Right lobe of liver (tissue), 6 donors: ENCODE measurements around the gene USP28. TPM values are rescaled to one million over a fixed set of nuclear protein-coding genes. Genes with fewer than 3 reads are reported as not detected.

Experiments used
- ATAC-seq, 4 donors: fragments of 200-7000 bp; cut with Tn5 transposase; one replicate each; pipeline ENCODE4 v1.9.1; 2020; ENCODE audit warnings: mild to moderate bottlenecking in 4 of 4, moderate library complexity in 4 of 4
- DNase-seq, 3 donors: peaks; one replicate each; pipeline ENCODE4 v3.0.0-alpha.2; 2020
- H3K27ac ChIP-seq, 3 donors: fragments of 200-600 bp; one replicate each; pipeline ENCODE4 v1.8.0; 2022
- H3K27me3 ChIP-seq, 2 donors: fragments of 200-600 bp; one replicate each; pipeline ENCODE4 v1.8.0; 2022
- H3K36me3 ChIP-seq, 4 donors: fragments of 200-600 bp; sonication (generic) in 1 of 4; one replicate each; pipeline versions ENCODE4 v1.5.1 to v1.8.0; 2017 to 2022; ENCODE audit warnings: control low read depth in 1 of 4
- H3K4me1 ChIP-seq, 4 donors: fragments of 200-600 bp; sonication (generic) in 1 of 4; one replicate each; pipeline versions ENCODE4 v1.5.1 to v1.8.0; 2017 to 2022; ENCODE audit warnings: control low read depth in 1 of 4
- H3K4me3 ChIP-seq, 3 donors: fragments of 200-600 bp; one replicate each; pipeline ENCODE4 v1.8.0; 2022
- H3K9me3 ChIP-seq, 4 donors: fragments of 200-600 bp; sonication (generic) in 1 of 4; one replicate each; pipeline versions ENCODE4 v1.5.1 to v1.8.0; 2017 to 2022; ENCODE audit warnings: control low read depth in 1 of 4
- CTCF ChIP-seq, 4 donors: fragments of 200-600 bp in 3 of 4; fragments of 450-650 bp in 1 of 4; IDR thresholded peaks; one replicate each; pipeline versions ENCODE4 v1.5.1 to v1.8.0; 2016 to 2022; ENCODE audit warnings: antibody characterized with exemption in 4 of 4, mild to moderate bottlenecking in 2 of 4
- POLR2A ChIP-seq: fragments of 450-650 bp; IDR thresholded peaks from one replicate; pipeline ENCODE4 v1.6.1; 2017; ENCODE audit warnings: antibody characterized with exemption, mild to moderate bottlenecking
- WGBS: methylation state at CpG from one replicate; pipeline ENCODE4 v1.1.6; 2018; ENCODE audit warnings: low coverage, low lambda C conversion rate; ENCODE audit not compliant: insufficient coverage; ENCODE audit errors: missing lambda C conversion rate; 5-methylcytosine and 5-hydroxymethylcytosine counted together
- intact Hi-C, 2 donors: fragments of 100-400 bp; cut with DNase I; formaldehyde crosslinking; loops; one replicate each; pipeline versions ENCODE4 v1.11.2 to v1.14.1; 2022
- total RNA-seq, 6 experiments: library from RNA; depleted of rRNA in 2 of 6; stranded (reverse); fragments of >200 nt in 2 of 6; fragmentation: NEBNext Ultra II Directional in 3 of 6; extraction: Animal tissue kit (Norgen Biotek cat#: 25700) in 3 of 6; gene quantifications; one replicate each; pipeline versions ENCODE4 v1.1.0 to v1.2.4, GENCODE V29; 2016 to 2023
- donor health status: DM: no; HTN: yes; CAD: no.
- donor health status: DM: no; HTN: no; CAD: no.
- donor health status: DM: no; HTN: no; CAD: no.
- donor health status: DM: no; HTN: yes; CAD: no.
- donor health status: DM: no; HTN: yes; CAD: no.

USP28 gene
- total RNA-seq, 6 experiments from 2014 or later: 12.1 to 15.3 (median 14.4) TPM

GRCh38 chr11:113856966-113857759 is 18.2 kb downstream of the USP28 start:
- no peak overlapping the region for H3K27ac ChIP-seq
- peaks cover 0 to 20% (median 0%) of the 10 kb centered on the region in 4 donors for H3K4me1 ChIP-seq
- WGBS: 58% methylated on average over 5 of the region's 5 CpGs
- H3K36me3 ChIP-seq: peaks cover 0 to 2% (median under 1%) of the 10 kb centered on the region in 4 donors
- H3K4me3 ChIP-seq: no peak overlapping the region
- TF ChIP-seq CTCF (IDR thresholded peaks at IDR 0.05) (no peak), POLR2A (no peak)
- ATAC-seq (no peak), DNase-seq (no peak)
- intact Hi-C loops: no loop called here
- H3K9me3 ChIP-seq: no peaks in the 10 kb centered on the region
- H3K27me3 ChIP-seq: no peaks in the 10 kb centered on the region

GRCh38 chr11:113855803-113856202 is 19.6 kb downstream of the USP28 start:
- 92% methylated on average over 3 of the region's 6 CpGs for WGBS

GRCh38 chr11:113850188-113850587 is 25.2 kb downstream of the USP28 start:
- ATAC-seq (no peak), DNase-seq (no peak)
- 95% methylated on average over 4 of the region's 5 CpGs for WGBS
- peaks cover 0 to 6% (median 1%) of the 10 kb centered on the region in 4 donors for H3K36me3 ChIP-seq
- no peaks in the 10 kb centered on the region for H3K4me1 ChIP-seq
- intact Hi-C loops: no loop called here
- H3K27me3 ChIP-seq: no peaks in the 10 kb centered on the region
- TF ChIP-seq POLR2A (no peak), CTCF (IDR thresholded peaks at IDR 0.05) (no peak)
- no peak overlapping the region for H3K4me3 ChIP-seq
- H3K27ac ChIP-seq: no peak overlapping the region
- H3K9me3 ChIP-seq: no peaks in the 10 kb centered on the region

More at GRCh38 chr11:113855803-113856202, 19.6 kb downstream of the USP28 start:
- no peak for DNase-seq
- intact Hi-C loops: no loop called here
- peaks cover 0 to 6% (median 1%) of the 10 kb centered on the region in 4 donors for H3K36me3 ChIP-seq
- no peaks in the 10 kb centered on the region for H3K9me3 ChIP-seq
- no peak for ATAC-seq
- no peaks in the 10 kb centered on the region for H3K27me3 ChIP-seq
- no peak for TF ChIP-seq POLR2A
- no peak for TF ChIP-seq CTCF (IDR thresholded peaks at IDR 0.05)
- no peak overlapping the region for H3K27ac ChIP-seq
- H3K4me1 ChIP-seq: peaks cover 0 to 20% (median 0%) of the 10 kb centered on the region in 4 donors
- H3K4me3 ChIP-seq: no peak overlapping the region

- Histone ChIP-seq H3K9me3 (no peaks in the 10 kb centered on the region), H3K36me3 (peaks cover 0 to 6% (median 1%) of the 10 kb centered on the region in 4 donors), H3K27me3 (no peaks in the 10 kb centered on the region), H3K4me3 (no peak overlapping the region), H3K27ac (no peak overlapping the region), H3K4me1 (no peaks in the 10 kb centered on the region)
- DNase-seq (no peak), ATAC-seq (no peak)
- TF ChIP-seq POLR2A (no peak), CTCF (IDR thresholded peaks at IDR 0.05) (no peak)
- intact Hi-C loops: no loop called here
- WGBS: 86% methylated on average over 3 of the region's 4 CpGs
Observed at GRCh38 chr11:113849713-113850112, 25.7 kb downstream of the USP28 start.
